GM19372 (cell line): ENCODE results near the gene EDIL3.
"Not testable (repeated sequence)": the region's sequence is repeated elsewhere in the genome, so short reads cannot be mapped to it uniquely, and the experiment has no call there.

Source experiments
- ATAC-seq: cut with Tn5 transposase; IDR thresholded peaks from one replicate; pipeline ENCODE4 v1.9.1; 2021; ENCODE audit warnings: mild to moderate bottlenecking, low read depth, moderate library complexity; ENCODE audit not compliant: unreplicated experiment

EDIL3 gene

DNA sequence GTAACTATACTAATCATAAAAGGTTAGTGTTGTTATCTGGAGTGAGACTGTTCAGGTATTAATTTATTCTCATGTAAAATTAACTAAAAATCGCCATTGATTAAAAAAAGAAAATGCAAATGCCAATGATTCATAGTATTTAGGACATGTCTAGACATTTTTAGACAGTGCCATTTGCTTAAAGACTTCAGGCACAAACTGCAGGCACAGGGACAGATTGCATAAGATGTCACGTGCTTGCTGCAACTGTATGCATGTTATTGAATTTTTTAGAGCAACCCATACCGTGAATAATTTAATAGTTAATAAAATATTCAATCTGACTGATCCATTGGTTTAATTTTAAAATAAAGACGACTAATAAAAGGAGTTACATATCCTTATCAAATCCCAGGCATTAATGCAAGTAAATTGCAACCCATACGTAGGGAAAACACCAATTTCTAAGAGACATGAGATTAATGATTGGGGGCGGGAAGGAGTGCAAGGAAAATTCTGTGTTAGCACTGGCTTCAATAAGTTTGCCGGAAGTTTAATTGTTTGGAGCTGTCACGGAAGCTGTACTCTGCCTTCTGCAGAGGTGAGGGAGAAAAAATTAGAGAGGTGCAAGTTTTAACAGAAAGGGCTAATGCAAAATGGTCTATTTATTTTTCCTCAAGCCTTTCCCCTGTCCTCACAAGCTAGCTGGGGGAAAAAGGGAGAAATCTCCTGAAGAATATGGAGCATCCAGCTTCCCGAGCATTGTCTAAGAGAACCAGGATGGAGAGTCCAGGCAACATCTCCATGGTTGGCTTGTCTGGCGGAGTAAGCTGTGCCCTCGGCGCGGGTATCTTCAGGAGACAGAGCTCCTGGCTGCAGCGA, 2.9 kb downstream of the EDIL3 start:
- ATAC-seq, result no peak

- no peak for ATAC-seq
Observed at GRCh38 chr5:84379749-84380148, 4.9 kb downstream of the EDIL3 start.

DNA sequence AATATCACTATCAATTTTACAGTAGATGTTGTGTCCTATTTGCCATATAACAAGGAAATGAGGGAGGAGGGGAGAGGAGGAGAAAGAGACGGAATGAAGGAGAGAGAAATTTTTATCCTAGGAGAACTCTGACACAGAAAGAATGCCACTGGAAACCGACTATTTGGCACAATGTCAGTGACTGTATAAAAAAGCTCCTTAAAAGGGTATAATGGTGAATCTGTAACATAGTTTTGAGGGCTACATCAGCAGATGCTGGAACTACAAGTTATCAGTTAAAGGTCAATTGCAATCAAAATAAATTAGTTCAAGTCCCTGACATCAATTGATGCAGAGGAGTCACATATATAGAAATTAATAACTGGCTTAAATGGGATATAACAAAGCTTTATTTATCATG, 5.7 kb downstream of the EDIL3 start:
- ATAC-seq, result no peak

- no peak for ATAC-seq
Observed at GRCh38 chr5:84378420-84378819, 6.3 kb downstream of the EDIL3 start.

GRCh38 chr5:84376346-84376745, 8.3 kb downstream of the EDIL3 start:
- no peak for ATAC-seq

DNA sequence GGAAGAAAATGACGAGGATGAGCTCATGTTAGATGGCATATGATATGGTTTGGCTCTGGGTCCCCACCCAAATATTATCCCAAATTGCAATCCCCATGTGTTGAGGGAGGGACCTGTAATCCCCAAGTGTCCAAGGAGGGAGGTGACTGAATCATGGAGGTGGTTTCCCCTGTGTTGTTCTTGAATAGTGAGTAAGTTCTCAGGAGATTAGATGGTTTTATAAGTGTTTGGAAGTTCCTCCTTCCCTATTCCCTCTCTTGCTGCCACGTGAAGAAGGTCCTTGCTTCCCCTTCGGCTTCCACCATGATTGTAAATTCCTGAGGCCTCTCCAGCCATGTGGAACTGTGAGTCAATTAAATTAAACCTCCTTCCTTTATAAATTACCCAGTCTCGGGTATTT, 10.1 kb downstream of the EDIL3 start:
- ATAC-seq, result no peak

- ATAC-seq, result no peak
Observed at GRCh38 chr5:84373506-84373905, 11.2 kb downstream of the EDIL3 start.

DNA sequence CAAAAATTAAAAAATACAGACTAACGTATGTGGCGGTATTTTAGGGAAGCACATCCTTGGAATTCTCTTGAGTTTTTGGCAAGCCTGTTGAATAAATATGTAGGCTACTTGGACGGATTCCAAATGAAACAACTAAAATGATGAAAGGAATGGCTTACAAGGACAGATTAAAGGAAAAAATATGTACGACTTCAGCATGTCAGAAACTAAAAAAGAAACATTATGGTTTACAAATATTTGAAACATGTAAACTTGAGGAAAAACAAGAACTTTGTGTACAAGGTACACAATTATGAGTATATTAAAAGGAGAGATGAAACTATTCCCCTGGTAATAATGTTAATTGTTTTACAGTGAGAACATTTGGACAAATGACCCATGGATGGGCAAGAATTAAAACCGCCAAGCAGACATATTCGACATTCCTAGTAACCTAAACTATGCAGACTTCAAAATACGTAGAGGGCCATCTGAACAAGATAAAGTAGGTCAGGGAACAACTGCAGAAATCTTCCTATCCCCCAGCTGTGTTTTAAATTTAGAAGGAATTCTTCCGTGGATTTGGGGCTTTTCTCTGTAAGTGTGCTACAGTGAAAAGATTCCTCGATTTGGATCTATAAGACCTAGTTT, 12.5 kb downstream of the EDIL3 start:
- no peak for ATAC-seq

GRCh38 chr5:84370176-84370575, 14.5 kb downstream of the EDIL3 start:
- no peak for ATAC-seq

GRCh38 chr5:84364043-84364442, 20.6 kb downstream of the EDIL3 start:
- no peak for ATAC-seq

DNA sequence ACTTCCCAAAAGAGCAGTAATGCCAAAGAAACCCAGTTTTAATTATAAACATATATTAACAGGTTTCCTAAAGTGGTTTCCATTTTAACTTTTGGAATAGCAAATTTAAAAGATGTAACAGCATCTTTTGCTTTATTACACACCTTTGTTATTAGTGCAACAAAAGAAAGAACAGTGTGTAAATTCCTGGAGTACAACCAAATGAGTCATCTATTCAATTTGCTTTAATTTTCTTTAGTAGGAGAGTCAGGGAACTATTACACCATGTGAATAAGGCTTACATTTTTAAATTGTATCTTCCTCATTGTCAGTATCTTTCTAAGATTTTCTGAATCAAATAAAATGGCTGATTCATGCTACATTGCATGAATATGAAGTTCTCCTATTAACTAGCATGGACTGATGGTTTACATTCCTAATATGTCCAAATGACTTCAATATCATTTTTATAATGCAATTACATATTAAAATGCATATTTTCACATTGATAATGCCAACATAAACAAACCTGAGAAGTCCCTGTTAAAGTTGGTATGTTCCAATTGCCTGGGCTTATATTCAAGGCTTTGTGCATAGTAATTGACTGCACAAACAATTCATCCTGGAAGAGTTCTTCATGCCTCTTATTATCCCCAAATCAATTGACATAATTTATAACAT, 22.5 kb downstream of the EDIL3 start:
- ATAC-seq, result no peak

DNA sequence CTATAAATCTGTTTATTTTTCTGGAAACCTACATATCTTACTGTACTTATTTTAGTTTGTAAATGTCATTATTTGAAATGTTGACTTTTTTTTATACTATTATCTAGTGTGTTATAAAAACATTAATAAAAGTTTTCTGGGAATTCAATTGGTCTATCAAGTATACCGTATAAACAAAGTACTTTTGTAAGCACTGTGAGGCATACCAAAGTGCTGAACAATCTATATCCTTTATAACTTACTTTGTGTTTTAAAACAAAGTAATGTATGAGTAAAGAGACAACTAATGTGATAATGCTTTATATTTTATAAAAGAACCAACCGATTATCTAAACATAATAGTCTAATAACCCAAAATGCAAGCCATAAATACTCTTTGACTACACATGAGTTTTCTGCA, 23.1 kb downstream of the EDIL3 start:
- ATAC-seq, result no peak

DNA sequence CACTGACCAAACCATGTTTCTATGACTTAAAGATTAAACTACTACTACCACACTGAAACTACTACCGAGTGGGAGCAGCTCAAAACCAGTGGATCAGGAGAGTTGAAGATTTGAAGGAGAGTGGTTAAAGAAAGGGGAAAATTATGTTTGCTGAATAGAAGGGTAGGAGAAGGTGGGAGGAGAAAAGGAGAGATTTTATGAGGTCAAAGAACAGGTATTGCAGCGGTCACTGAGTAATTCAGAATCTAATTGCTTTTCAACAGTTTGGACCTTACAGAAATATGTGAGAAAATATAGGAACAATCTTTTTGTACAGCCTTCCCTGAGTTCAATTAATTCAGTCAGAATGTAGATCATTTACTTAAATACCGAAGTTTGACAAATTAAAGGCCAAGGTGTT, 24.6 kb downstream of the EDIL3 start:
- ATAC-seq, result no peak

DNA sequence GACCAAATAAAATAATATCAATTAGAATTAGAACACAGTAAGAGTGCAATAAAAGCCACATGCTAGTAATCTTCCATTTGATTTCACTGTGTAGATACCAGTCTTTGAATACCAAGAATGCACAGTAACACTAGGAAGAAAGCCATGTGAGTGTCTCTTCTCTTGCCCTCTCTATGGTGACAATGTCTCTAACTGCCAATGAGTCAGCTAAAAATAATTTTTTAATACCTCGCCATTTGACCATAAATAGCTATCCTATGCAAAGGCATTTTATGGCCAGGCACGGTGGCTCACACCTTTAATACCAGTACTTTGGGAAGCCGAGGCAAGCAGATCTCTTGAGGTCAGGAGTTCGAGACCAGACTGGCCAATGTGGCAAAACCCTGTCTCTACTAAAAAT, 30.6 kb downstream of the EDIL3 start:
- ATAC-seq, result no peak

DNA sequence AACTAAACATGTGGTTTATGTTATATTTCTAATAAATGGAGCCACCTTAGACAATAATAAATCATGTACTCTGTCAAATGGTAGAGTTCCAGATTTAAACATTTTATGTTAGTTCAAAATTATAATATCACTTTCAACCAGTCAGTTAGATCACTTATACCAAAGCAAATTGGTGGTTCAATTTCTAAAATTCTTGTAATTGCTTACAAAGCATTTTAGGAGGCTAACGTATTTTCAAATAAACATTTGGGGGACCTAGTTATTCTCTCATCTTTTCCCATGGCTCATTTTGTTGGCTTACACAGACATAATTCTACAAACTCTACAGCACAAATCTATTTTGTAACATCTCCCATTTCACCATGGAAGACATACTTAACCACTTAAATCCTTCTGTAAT, 39.9 kb downstream of the EDIL3 start:
- ATAC-seq, result no peak

- ATAC-seq, result no peak
Observed at GRCh38 chr5:84343171-84343570, 41.5 kb downstream of the EDIL3 start.

- no peak for ATAC-seq
Observed at GRCh38 chr5:84332106-84332505, 52.6 kb downstream of the EDIL3 start.

DNA sequence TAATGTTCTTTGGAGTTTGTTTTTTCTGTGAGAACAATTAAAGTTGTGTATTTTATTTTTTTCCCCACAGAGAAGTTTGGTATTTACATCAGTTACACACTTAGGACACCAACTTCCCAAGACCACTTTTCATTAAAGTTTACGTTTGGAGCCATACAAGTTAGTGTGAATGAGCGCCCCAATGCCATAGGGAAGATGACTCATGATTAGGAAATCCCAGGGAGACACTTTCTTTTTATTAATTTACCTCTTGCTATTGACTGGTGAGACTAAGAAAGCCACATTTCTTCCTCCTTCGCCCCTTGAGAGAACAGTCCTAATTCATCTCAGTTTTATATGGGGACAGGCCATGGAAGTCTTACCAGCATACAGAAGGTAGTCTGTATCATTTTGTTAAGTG, 57.1 kb downstream of the EDIL3 start:
- ATAC-seq, result no peak

GRCh38 chr5:84322646-84323045, 62.0 kb downstream of the EDIL3 start:
- ATAC-seq, result no peak

DNA sequence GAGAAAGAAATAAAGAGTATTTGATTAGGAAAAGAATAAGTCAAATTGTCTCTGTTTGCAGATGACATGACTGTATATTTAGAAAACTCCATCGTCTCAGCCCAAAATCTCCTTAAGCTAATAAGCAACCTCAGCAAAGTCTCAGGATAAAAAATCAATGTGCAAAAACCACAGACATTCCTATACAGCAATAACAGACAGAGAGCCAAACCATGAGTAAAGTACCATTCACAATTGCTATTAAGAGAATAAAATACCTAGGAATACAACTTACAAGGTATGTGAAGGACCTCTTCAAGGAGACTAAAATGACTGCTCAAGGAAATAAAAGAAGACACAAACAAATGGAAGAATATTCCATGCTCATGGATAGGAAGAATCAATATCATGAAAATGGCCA, 66.9 kb downstream of the EDIL3 start:
- not testable (repeated sequence) for ATAC-seq

- not testable (repeated sequence) for ATAC-seq
Observed at GRCh38 chr5:84312280-84312679, 72.4 kb downstream of the EDIL3 start.

GRCh38 chr5:84309850-84310249, 74.8 kb downstream of the EDIL3 start:
- not testable (repeated sequence) for ATAC-seq
